GM12874 (cell line): ENCODE data around the gene MDFI.

ENCODE experiments used
- CTCF ChIP-seq: IDR thresholded peaks from 2 replicates; pipeline ENCODE4 v1.5.1; 2011; ENCODE audit warnings: low read depth, mild to moderate bottlenecking, control low read depth, low read length, moderate library complexity; ENCODE audit not compliant: insufficient read depth

The MDFI gene

GRCh38 chr6:41626022-41626421, 12.2 kb upstream of the MDFI start:
- no peak for TF ChIP-seq CTCF

GRCh38 chr6:41626917-41627316, 11.4 kb upstream of the MDFI start:
- no peak for TF ChIP-seq CTCF

- no peak for TF ChIP-seq CTCF
Observed at GRCh38 chr6:41629128-41629527, 9.1 kb upstream of the MDFI start.

GRCh38 chr6:41630069-41630468, 8.2 kb upstream of the MDFI start:
- no peak for TF ChIP-seq CTCF

GRCh38 chr6:41630946-41631345, 7.3 kb upstream of the MDFI start:
- TF ChIP-seq CTCF = no peak

- TF ChIP-seq CTCF = no peak
Observed at GRCh38 chr6:41633056-41633634, 5.1 kb upstream of the MDFI start.

- TF ChIP-seq CTCF = no peak
Observed at GRCh38 chr6:41634657-41635056, 3.6 kb upstream of the MDFI start.

GRCh38 chr6:41635365-41635764, 2.9 kb upstream of the MDFI start:
- TF ChIP-seq CTCF = no peak
